AG09309 (cell line): ENCODE data around the gene CACNG7.

Experiments
- DNase-seq: peaks from one replicate; pipeline ENCODE4 v3.0.0-alpha.2; 2010; ENCODE audit warnings: low read depth
- H3K4me3 ChIP-seq: 2 replicates; pipeline ENCODE4 v1.5.1; 2011; ENCODE audit warnings: mild to moderate bottlenecking, low read depth, low read length, moderate library complexity; ENCODE audit not compliant: control insufficient read depth
- TF ChIP-seq, protein P1 (sequence below): IDR thresholded peaks from 2 replicates; pipeline ENCODE4 v1.5.1; 2011; ENCODE audit warnings: mild to moderate bottlenecking, low read depth, low read length, inconsistent platforms; ENCODE audit not compliant: insufficient read depth, control insufficient read depth; ENCODE audit errors: missing control alignments

The CACNG7 gene

GRCh38 chr19:53883741-53884140 is 25.3 kb upstream of the CACNG7 start:
- TF ChIP-seq, protein P1, sequence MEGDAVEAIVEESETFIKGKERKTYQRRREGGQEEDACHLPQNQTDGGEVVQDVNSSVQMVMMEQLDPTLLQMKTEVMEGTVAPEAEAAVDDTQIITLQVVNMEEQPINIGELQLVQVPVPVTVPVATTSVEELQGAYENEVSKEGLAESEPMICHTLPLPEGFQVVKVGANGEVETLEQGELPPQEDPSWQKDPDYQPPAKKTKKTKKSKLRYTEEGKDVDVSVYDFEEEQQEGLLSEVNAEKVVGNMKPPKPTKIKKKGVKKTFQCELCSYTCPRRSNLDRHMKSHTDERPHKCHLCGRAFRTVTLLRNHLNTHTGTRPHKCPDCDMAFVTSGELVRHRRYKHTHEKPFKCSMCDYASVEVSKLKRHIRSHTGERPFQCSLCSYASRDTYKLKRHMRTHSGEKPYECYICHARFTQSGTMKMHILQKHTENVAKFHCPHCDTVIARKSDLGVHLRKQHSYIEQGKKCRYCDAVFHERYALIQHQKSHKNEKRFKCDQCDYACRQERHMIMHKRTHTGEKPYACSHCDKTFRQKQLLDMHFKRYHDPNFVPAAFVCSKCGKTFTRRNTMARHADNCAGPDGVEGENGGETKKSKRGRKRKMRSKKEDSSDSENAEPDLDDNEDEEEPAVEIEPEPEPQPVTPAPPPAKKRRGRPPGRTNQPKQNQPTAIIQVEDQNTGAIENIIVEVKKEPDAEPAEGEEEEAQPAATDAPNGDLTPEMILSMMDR, result no peak

GRCh38 chr19:53884256-53884655 is 24.8 kb upstream of the CACNG7 start:
- TF ChIP-seq, protein P1, result no peak
- no peak overlapping the region for H3K4me3 ChIP-seq
- no peak for DNase-seq

More at GRCh38 chr19:53883741-53884140, 25.3 kb upstream of the CACNG7 start:
- DNase-seq, result no peak
- H3K4me3 ChIP-seq, result no peak overlapping the region

DNA sequence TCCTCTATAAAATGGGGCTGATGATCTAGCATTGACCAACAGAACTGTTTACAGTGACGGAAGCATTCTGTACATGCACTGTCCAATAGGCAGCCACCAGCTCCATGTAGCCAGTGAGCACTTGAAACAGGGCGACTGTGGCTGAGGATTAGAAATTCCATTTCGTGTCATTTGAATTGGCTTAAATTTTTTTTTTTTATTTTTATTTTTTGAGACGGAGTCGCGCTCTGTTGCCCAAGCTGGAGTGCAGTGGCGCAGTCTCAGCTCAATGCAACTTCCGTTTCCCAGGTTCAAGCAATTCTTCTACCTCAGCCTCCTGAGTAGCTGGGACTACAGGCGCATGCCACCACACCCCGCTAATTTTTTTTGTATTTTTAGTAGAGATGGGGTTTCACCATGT is 24.0 kb upstream of the CACNG7 start:
- no peak overlapping the region for H3K4me3 ChIP-seq
- TF ChIP-seq, protein P1, result no peak
- no peak for DNase-seq

- no peak overlapping the region for H3K4me3 ChIP-seq
- no peak for DNase-seq
- TF ChIP-seq, protein P1, result no peak
Measured at GRCh38 chr19:53892301-53892980, 16.6 kb upstream of the CACNG7 start.

- DNase-seq, result no peak
- H3K4me3 ChIP-seq, result no peak overlapping the region
- TF ChIP-seq, protein P1, result no peak
Measured at GRCh38 chr19:53892981-53893325, 16.1 kb upstream of the CACNG7 start.

DNA sequence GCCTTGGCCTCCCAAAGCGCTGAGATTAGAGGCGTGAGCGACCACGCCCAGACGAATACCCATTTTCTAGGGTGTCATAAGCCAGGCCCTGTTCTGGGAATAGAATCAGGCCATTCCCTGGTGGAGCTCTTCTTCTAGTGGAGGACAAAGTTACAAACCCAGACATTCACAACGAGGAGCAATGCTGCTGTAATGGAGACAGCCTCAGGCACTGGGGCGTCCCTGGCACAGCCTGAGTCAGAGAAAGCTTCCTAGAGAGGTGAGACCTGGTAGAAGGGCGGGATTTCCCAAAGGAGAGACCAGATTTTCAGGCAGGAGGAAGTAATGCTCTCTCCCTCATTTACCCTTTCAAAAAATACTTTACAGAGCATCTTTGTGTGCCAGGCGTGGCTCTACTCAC is 14.4 kb upstream of the CACNG7 start:
- DNase-seq, result no peak
- TF ChIP-seq, protein P1, result no peak
- no peak overlapping the region for H3K4me3 ChIP-seq
